ENCODE measurements around the gene LIME1. TPM values are rescaled to one million over a fixed set of nuclear protein-coding genes. Genes with fewer than 3 reads are reported as not detected.

LIME1 gene
- total RNA-seq, 2 donors from 2014 or later: 4.9 to 14.0 TPM

DNA sequence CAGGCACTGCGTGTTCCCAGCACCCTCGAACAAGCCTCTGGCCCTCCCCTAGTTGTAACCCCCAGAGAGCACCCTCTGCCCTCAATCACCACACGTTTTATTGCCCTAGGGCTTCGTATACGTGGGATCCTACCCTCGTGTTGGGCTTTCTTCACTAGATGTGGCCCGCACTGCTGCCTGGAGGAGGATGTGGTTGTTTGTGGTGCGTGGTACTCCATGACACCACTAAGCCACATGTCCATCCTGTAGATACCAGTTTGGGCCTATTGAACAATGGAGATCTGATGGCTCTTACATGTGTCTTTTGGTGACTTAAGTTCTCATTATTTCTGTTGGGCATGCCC, 20.2 kb downstream of the LIME1 start:
- ATAC-seq (no peak), DNase-seq (no peak)
- intact Hi-C loops (cut with DNase I): no loop called here
- no peak overlapping the region for H3K4me3 ChIP-seq
- no peak overlapping the region for H3K27ac ChIP-seq
- WGBS, 2 donors: 51 to 71% methylated on average over 6 to 8 of the region's 8 CpGs
- TF ChIP-seq, protein P1, sequence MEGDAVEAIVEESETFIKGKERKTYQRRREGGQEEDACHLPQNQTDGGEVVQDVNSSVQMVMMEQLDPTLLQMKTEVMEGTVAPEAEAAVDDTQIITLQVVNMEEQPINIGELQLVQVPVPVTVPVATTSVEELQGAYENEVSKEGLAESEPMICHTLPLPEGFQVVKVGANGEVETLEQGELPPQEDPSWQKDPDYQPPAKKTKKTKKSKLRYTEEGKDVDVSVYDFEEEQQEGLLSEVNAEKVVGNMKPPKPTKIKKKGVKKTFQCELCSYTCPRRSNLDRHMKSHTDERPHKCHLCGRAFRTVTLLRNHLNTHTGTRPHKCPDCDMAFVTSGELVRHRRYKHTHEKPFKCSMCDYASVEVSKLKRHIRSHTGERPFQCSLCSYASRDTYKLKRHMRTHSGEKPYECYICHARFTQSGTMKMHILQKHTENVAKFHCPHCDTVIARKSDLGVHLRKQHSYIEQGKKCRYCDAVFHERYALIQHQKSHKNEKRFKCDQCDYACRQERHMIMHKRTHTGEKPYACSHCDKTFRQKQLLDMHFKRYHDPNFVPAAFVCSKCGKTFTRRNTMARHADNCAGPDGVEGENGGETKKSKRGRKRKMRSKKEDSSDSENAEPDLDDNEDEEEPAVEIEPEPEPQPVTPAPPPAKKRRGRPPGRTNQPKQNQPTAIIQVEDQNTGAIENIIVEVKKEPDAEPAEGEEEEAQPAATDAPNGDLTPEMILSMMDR (IDR thresholded peaks at IDR 0.05): no peak
- no peak for TF ChIP-seq POLR2A (IDR thresholded peaks at IDR 0.05)
- H3K9me3 ChIP-seq: no peaks in the 10 kb centered on the region
- no peaks in the 10 kb centered on the region for H3K27me3 ChIP-seq
- H3K36me3 ChIP-seq (replicated peaks in 1 of 2; ENCODE audit: insufficient read depth in 1 of 2, low read depth in 2 of 2): no peaks in the 10 kb centered on the region
- H3K4me1 ChIP-seq: no peaks in the 10 kb centered on the region

DNA sequence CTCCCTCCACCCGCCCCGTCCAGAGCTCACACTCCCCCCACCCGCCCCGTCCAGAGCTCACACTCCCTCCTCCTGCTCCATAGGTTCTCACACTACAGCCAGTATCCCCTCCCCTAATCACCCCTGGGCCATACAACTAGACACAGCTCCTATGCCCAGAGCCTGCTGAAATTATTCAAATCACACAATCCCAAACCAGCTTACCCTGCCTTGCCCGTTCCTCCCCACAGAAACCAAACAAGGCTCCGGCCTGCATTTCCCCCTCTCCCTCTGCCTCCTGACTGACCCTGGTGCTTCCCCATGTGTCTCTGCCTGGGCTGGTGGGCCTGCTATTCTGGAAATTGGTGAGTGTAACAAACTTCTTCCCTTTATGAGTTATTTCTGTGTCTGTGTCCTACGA, 21.7 kb downstream of the LIME1 start:
- Histone ChIP-seq H3K4me3 (no peak overlapping the region), H3K36me3 (replicated peaks in 1 of 2; ENCODE audit: insufficient read depth in 1 of 2, low read depth in 2 of 2) (no peaks in the 10 kb centered on the region), H3K27ac (no peak overlapping the region), H3K4me1 (no peaks in the 10 kb centered on the region), H3K9me3 (no peaks in the 10 kb centered on the region), H3K27me3 (no peaks in the 10 kb centered on the region)
- no peak for ATAC-seq
- 78 to 94% methylated on average over 3 to 4 of the region's 7 CpGs for WGBS, 2 donors
- intact Hi-C loops (cut with DNase I): no loop called here
- no peak for DNase-seq
- TF ChIP-seq, protein P1 (IDR thresholded peaks at IDR 0.05): no peak
- no peak for TF ChIP-seq POLR2A (IDR thresholded peaks at IDR 0.05)

DNA sequence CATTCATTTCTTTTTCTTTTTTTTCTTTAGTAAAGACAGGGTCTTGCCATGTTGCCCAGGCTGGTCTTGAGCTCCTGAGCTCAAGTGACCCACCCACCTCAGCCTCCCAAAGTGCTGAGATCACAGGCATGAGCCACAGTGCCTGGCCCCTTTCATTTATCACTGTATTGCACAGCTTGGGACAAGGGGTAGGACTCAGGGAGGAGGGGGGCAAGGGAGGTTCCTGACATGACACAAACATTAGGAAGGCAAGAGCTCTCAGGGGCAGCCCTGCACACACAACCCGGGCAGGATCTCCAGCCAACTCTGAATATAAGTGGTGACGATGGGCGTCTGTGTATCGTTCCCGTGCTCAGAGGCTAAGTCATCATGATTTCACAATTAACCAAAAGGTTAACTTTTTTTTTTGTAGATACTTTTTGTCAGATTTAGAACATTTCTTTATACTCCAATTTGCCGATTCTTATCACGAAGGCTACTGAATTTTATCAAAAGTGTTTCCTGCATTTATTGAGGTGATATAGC, 23.0 kb downstream of the LIME1 start:
- Histone ChIP-seq H3K9me3 (no peaks in the 10 kb centered on the region), H3K4me3 (no peak overlapping the region), H3K27me3 (no peaks in the 10 kb centered on the region), H3K36me3 (replicated peaks in 1 of 2; ENCODE audit: insufficient read depth in 1 of 2, low read depth in 2 of 2) (no peaks in the 10 kb centered on the region), H3K27ac (no peak overlapping the region), H3K4me1 (no peaks in the 10 kb centered on the region)
- TF ChIP-seq POLR2A (IDR thresholded peaks at IDR 0.05): no peak
- TF ChIP-seq, protein P1 (IDR thresholded peaks at IDR 0.05): no peak
- intact Hi-C loops (cut with DNase I): no loop called here
- ATAC-seq (no peak), DNase-seq (no peak)
- WGBS, 2 donors: 80 to 87% methylated on average over 7 of the region's 7 CpGs

DNA sequence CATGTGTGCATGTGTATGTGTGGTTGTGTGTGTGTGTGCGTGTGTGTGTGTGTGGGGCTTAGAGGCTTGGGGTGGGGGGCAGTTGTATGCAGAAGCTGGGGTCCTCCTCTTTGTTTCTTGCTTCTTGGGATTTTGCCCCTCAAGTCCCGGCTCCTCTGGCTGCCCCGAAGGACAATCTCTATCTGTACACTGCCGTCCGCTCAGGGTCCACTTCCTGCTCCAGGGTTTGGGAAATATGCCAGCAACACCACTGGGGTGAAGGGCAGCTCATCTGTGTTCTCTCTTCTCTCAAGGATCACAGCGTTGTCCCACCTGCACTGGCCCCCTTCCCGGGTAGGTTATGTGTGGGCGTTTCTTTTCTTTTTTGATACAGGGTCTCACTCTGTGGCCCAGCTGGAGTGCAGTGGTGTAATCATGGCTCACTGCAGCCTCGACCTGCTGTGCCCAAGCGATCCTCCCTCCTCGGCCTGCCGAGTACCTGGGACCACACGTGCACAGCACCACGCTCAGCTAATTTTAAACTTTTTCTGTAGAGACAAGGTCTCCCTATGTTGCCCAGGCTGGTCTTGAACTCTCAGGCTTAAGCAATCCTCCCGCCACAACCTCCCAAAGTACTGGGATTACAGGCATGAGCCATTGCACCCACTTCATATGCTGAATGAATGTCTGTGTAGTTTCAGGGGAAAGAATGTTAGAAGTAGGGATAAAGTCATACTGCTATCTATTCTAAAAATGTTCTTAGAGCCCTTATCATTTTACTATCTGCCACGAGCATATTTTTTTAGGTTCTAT, 28.8 kb downstream of the LIME1 start:
- no peak overlapping the region for H3K4me3 ChIP-seq
- H3K4me1 ChIP-seq: no peaks in the 10 kb centered on the region
- H3K27me3 ChIP-seq: no peaks in the 10 kb centered on the region
- H3K27ac ChIP-seq: no peak overlapping the region
- H3K9me3 ChIP-seq: no peaks in the 10 kb centered on the region
- peaks cover 0 to 2% of the 10 kb centered on the region in 2 donors for H3K36me3 ChIP-seq (replicated peaks in 1 of 2; ENCODE audit: insufficient read depth in 1 of 2, low read depth in 2 of 2)
- DNase-seq (no peak), ATAC-seq (no peak)
- TF ChIP-seq, protein P1 (IDR thresholded peaks at IDR 0.05): no peak
- no peak for TF ChIP-seq POLR2A (IDR thresholded peaks at IDR 0.05)
- intact Hi-C loops (cut with DNase I): no loop called here
- 85 to 86% methylated on average over 15 to 16 of the region's 16 CpGs for WGBS, 2 donors

DNA sequence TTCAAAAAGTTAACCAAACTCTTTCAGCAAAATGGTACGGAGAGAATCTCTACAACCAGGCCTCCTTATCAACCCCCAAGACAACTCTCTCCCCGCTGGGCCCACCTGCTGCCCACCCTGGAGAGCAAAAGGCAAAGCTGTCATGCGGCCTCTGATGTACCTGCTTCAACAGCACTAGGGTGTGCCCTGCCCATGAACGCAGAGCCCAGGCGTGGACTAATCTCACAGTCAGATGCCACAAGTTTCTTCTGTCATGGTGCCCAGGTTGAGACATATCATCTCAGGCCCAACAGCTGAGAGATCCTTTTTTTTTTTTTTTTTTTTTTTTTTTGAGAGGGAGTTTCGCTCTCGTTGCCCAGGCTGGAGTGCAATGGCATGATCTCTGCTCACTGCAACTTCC, 29.4 kb downstream of the LIME1 start:
- Histone ChIP-seq H3K36me3 (replicated peaks in 1 of 2; ENCODE audit: insufficient read depth in 1 of 2, low read depth in 2 of 2) (peaks cover 0 to 2% of the 10 kb centered on the region in 2 donors), H3K4me3 (no peak overlapping the region), H3K4me1 (no peaks in the 10 kb centered on the region), H3K9me3 (no peaks in the 10 kb centered on the region), H3K27ac (no peak overlapping the region), H3K27me3 (no peaks in the 10 kb centered on the region)
- WGBS, 2 donors: 93 to 96% methylated on average over 7 of the region's 7 CpGs
- intact Hi-C loops (cut with DNase I): no loop called here
- TF ChIP-seq, protein P1 (IDR thresholded peaks at IDR 0.05): no peak
- TF ChIP-seq POLR2A (IDR thresholded peaks at IDR 0.05): no peak
- DNase-seq: no peak
- no peak for ATAC-seq
